Tibial artery (tissue), 4 donors: ENCODE data around the gene RAP1GDS1.
"Not testable (repeated sequence)": the region's sequence is repeated elsewhere in the genome, so short reads cannot be mapped to it uniquely, and the experiment has no call there.

Experiments used
- DNase-seq, 2 donors: peaks; one replicate each; pipeline ENCODE4 v3.0.0-alpha.2; 2019
- H3K27ac ChIP-seq, 2 donors: fragments of 200-600 bp; sonication (generic) in 1 of 2; 1 replicate in 1 of 2; 2 replicates in 1 of 2; pipeline ENCODE4 v1.5.1; 2018 to 2019; ENCODE audit warnings: mild to moderate bottlenecking in 1 of 2
- H3K27me3 ChIP-seq, 2 donors: fragments of 200-600 bp; sonication (generic) in 1 of 2; one replicate each; pipeline versions ENCODE4 v1.5.1 to v1.6.0; 2016 to 2019
- H3K36me3 ChIP-seq, 3 donors: fragments of 200-600 bp; sonication (generic) in 2 of 3; one replicate each; pipeline ENCODE4 v1.5.1; 2016 to 2019; ENCODE audit warnings: mild to moderate bottlenecking in 2 of 3
- H3K4me1 ChIP-seq, 4 donors: fragments of 200-600 bp; sonication (generic) in 2 of 4; 1 replicate in 3 of 4; 2 replicates in 1 of 4; pipeline ENCODE4 v1.5.1; 2016 to 2019
- H3K4me3 ChIP-seq, 2 donors: fragments of 200-600 bp; sonication (generic) in 1 of 2; 1 replicate in 1 of 2; 2 replicates in 1 of 2; pipeline ENCODE4 v1.5.1; 2018 to 2019; ENCODE audit warnings: mild to moderate bottlenecking in 2 of 2
- H3K9me3 ChIP-seq, 3 donors: fragments of 200-600 bp; sonication (generic) in 1 of 3; one replicate each; pipeline ENCODE4 v1.5.1; 2016 to 2019
- CTCF ChIP-seq, 2 experiments: fragments of 200-600 bp in 1 of 2; fragments of 450-650 bp in 1 of 2; IDR thresholded peaks; one replicate each; pipeline ENCODE4 v1.5.1; 2017 to 2019; ENCODE audit warnings: antibody characterized with exemption in 2 of 2, mild to moderate bottlenecking in 1 of 2, moderate library complexity in 1 of 2
- intact Hi-C: fragments of 100-400 bp; cut with DNase I; formaldehyde crosslinking; loops from one replicate; pipeline ENCODE4 v1.15.0; 2023; ENCODE audit warnings: low total_unique reads

Gene RAP1GDS1

GRCh38 chr4:98352940-98353339 is 91.8 kb downstream of the RAP1GDS1 start:
- no peaks in the 10 kb centered on the region for H3K27me3 ChIP-seq
- H3K27ac ChIP-seq, result no peak overlapping the region
- no peak for TF ChIP-seq CTCF (IDR thresholded peaks at IDR 0.05)
- no peak overlapping the region for H3K4me3 ChIP-seq
- peaks cover 0 to 4% (median 0%) of the 10 kb centered on the region in 3 donors for H3K36me3 ChIP-seq
- intact Hi-C loops, result no loop called here
- no peaks in the 10 kb centered on the region for H3K9me3 ChIP-seq
- DNase-seq, result no peak
- H3K4me1 ChIP-seq, result no peaks in the 10 kb centered on the region

DNA sequence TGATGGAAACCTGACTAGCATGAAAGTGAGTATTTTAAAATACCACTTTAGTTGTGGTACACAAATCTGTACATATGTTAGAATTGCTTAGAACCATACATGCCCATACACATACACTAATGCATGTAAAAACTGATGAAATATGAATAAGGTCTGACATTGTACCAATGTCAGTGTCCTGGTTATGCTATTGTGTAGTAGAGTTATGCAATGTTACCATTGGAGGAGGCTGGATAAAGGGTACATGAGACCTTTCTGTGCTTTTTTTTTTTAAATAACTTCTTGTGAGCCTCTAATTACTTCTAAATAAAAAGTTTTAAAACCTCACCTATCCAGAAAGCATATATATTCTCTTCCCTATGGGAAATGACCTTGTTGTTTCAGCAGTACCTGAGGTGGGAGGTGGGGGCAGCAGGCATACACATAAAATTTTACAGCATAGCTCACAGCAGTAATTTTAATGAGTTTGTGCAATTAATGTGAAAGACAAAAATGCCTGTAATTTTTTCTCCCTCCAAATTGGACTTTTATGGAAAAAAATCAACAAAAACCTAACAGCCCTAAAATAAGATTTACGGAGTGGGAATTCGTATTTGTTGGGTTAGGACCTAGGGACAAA is 97.6 kb downstream of the RAP1GDS1 start:
- no peaks in the 10 kb centered on the region for H3K4me1 ChIP-seq
- H3K27ac ChIP-seq, result no peak overlapping the region
- DNase-seq, result no peak
- H3K36me3 ChIP-seq, result no peaks in the 10 kb centered on the region
- TF ChIP-seq CTCF (IDR thresholded peaks at IDR 0.05), result no peak
- H3K27me3 ChIP-seq, result no peaks in the 10 kb centered on the region
- H3K4me3 ChIP-seq, result no peak overlapping the region
- no peaks in the 10 kb centered on the region for H3K9me3 ChIP-seq
- intact Hi-C loops, result no loop called here

GRCh38 chr4:98359646-98360045 is 98.5 kb downstream of the RAP1GDS1 start:
- H3K4me1 ChIP-seq, result no peaks in the 10 kb centered on the region
- no peak overlapping the region for H3K27ac ChIP-seq
- peaks cover 0 to under 1% (median 0%) of the 10 kb centered on the region in 3 donors for H3K36me3 ChIP-seq
- no peaks in the 10 kb centered on the region for H3K27me3 ChIP-seq
- no peak overlapping the region for H3K4me3 ChIP-seq
- TF ChIP-seq CTCF (IDR thresholded peaks at IDR 0.05), result no peak
- intact Hi-C loops, result no loop called here
- no peaks in the 10 kb centered on the region for H3K9me3 ChIP-seq
- DNase-seq, result no peak

DNA sequence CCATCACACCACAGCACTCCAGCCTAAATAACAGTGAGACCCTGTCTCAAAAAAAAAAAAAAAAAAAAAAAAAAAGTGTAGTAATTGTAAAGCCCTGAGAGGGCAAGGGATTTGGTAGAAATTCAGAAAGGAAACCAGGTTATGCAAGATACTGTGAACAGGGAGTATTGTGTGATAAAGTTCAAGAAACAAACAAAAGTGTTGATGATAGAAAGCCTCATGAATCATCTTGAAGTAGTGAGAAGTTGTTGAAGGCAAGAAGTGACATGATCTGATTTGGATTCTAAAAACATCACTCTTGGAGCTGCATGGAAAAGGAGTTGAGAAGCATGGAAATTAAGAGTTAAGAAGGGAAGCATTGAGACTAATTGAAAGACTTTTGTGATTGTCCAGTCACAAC is 102.2 kb downstream of the RAP1GDS1 start:
- Histone ChIP-seq H3K9me3 (peaks cover 0 to 9% (median 6%) of the 10 kb centered on the region in 3 donors), H3K27ac (no peak overlapping the region), H3K36me3 (peaks cover 17 to 30% (median 26%) of the 10 kb centered on the region in 3 donors), H3K27me3 (no peaks in the 10 kb centered on the region), H3K4me1 (no peaks in the 10 kb centered on the region), H3K4me3 (no peak overlapping the region)
- DNase-seq, result no peak
- intact Hi-C loops, result no loop called here
- no peak for TF ChIP-seq CTCF (IDR thresholded peaks at IDR 0.05)

- H3K4me3 ChIP-seq, intact Hi-C loops, DNase-seq, H3K9me3 ChIP-seq, H3K27ac ChIP-seq, H3K27me3 ChIP-seq, H3K4me1 ChIP-seq: not testable (repeated sequence)
- H3K36me3 ChIP-seq, result peaks cover 19 to 33% (median 26%) of the 10 kb centered on the region in 3 donors
Observed at GRCh38 chr4:98366275-98366674, 105.1 kb downstream of the RAP1GDS1 start.

DNA sequence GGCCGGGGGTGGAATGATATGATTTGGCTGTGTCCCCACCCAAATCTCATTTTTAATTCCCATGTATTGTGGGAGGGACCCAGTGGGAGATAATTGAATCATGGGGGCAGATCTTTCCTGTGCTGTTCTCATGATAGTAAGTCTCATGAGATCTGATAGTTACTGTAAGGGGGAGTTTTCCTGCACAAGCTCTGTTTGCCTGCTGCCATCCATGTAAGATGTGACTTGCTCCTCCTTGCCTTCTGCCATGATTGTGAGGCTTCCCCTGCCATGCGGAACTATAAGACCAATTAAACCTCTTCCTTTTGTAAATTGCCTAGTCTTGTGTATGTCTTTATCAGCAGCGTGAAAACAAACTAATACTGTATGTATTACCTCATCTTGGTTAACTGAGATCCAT is 106.8 kb downstream of the RAP1GDS1 start:
- H3K9me3 ChIP-seq, H3K4me1 ChIP-seq, intact Hi-C loops, H3K4me3 ChIP-seq, H3K27me3 ChIP-seq, H3K27ac ChIP-seq, DNase-seq: not testable (repeated sequence)
- H3K36me3 ChIP-seq, result peaks cover 23 to 33% (median 26%) of the 10 kb centered on the region in 3 donors

DNA sequence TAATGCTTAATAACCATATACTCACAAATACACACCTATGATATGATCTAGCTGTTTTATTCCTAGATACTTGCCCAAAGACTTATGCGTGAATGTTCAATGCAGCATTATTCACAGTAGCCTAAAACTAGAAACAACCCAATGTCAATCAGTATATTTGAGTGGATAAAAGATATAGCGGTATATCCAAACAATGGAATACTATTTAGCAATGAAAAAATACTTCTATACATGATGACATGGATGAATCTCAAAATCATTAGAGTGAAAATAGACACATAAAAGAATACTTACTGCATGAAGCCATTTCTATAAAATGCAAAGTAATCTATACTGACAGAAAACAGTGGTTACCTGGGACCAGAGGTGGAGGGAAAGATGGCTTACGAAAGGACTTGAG is 108.1 kb downstream of the RAP1GDS1 start:
- peaks cover 0 to 9% (median 6%) of the 10 kb centered on the region in 3 donors for H3K9me3 ChIP-seq
- intact Hi-C loops, result no loop called here

More for the DNA sequence above, 108.1 kb downstream of the RAP1GDS1 start:
- Histone ChIP-seq H3K4me1 (no peaks in the 10 kb centered on the region), H3K27ac (no peak overlapping the region), H3K4me3 (no peak overlapping the region), H3K27me3 (no peaks in the 10 kb centered on the region), H3K36me3 (peaks cover 23 to 33% (median 26%) of the 10 kb centered on the region in 3 donors)
- no peak for DNase-seq
- no peak for TF ChIP-seq CTCF (IDR thresholded peaks at IDR 0.05)
